ENCODE results near the gene STAMBP.
"Not testable (repeated sequence)": the region's sequence is repeated elsewhere in the genome, so short reads cannot be mapped to it uniquely, and the experiment has no call there.

Gene STAMBP

GRCh38 chr2:73836141-73836943 is 7.6 kb downstream of the STAMBP start:
- DNase-seq (ENCODE audit: low read depth in 1 of 2, low spot score in 1 of 2), result no peak

DNA sequence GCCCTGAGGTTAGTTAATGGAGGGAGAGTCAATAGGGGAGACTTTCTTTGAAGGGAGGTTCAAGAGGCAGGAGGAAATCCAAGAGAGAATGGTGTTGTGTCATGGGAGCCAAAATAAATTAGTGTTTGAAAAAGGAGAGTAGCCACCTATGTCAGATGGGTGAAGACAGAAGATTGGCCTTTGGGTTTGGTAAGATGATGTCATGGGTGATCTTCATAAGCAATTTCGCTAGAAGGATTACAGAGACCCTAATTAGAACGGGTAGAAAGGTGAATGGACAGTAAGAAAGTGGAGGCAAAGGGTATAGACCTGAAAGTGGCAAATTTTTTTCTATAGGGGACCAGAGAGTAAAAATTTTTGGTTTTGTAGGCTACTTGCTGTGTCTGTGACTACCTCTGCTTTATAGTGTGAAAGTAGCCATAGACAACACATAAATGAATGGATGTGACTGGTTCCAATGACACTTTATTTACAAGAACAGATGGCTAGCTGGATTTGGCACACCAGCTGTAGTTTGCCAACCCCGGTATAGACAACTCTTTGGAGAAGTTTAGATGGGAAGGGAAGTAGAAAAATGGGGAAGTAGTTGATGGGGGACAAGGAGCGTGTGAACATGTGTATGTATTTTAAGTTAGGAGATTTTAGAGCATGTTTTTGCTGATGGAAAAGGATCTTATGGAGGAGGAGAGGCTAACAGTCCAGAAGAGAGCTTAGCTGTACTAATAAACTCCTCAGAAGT is 9.3 kb downstream of the STAMBP start:
- no peak for DNase-seq (ENCODE audit: low read depth in 1 of 2, low spot score in 1 of 2)

- DNase-seq (ENCODE audit: low read depth in 1 of 2, low spot score in 1 of 2), result no peak
Measured at GRCh38 chr2:73838889-73839534, 10.3 kb downstream of the STAMBP start.

- no peak for DNase-seq (ENCODE audit: low read depth in 1 of 2, low spot score in 1 of 2)
Measured at GRCh38 chr2:73839653-73840411, 11.1 kb downstream of the STAMBP start.

- no peak for DNase-seq (ENCODE audit: low read depth in 1 of 2, low spot score in 1 of 2)
Measured at GRCh38 chr2:73841912-73842738, 13.4 kb downstream of the STAMBP start.

DNA sequence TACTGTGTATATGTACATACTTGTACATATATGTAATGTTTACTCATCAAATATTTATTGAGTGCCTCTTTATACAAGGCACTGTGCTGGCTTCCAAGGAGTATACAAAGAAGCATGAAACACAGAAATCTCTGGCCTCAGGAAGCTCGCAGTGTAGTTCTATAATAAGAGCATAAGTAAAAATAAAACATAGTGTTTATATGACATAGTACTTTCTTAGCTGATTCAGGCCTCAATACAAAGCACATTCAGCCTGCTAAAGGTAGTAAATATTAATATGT is 13.9 kb downstream of the STAMBP start:
- DNase-seq (ENCODE audit: low read depth in 1 of 2, low spot score in 1 of 2), result no peak

DNA sequence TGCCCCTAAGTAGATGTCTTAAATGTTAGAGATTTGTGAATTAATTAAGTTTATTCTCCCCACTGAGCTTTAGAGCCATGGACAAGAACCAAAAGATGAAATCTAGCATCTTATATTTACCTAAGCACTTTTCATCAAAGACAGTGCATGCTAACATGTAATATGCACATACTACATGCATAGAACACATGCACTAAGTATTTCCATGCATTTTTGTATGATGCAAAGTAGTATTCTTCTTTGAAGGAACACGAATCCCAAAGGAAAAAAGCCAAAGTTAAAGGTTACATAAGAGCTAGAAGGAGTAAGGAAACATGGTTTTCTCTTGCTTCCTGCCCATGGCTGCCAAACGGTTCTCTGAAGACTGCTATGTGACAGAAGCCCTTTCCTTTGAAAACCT is 15.3 kb downstream of the STAMBP start:
- DNase-seq (ENCODE audit: low read depth in 1 of 2, low spot score in 1 of 2), result no peak

GRCh38 chr2:73850009-73850408 is 21.2 kb downstream of the STAMBP start:
- no peak for DNase-seq (ENCODE audit: low read depth in 1 of 2, low spot score in 1 of 2)

- DNase-seq (ENCODE audit: low read depth in 1 of 2, low spot score in 1 of 2), result no peak
Measured at GRCh38 chr2:73851274-73851673, 22.5 kb downstream of the STAMBP start.

- no peak for DNase-seq (ENCODE audit: low read depth in 1 of 2, low spot score in 1 of 2)
Measured at GRCh38 chr2:73852020-73852419, 23.3 kb downstream of the STAMBP start.

DNA sequence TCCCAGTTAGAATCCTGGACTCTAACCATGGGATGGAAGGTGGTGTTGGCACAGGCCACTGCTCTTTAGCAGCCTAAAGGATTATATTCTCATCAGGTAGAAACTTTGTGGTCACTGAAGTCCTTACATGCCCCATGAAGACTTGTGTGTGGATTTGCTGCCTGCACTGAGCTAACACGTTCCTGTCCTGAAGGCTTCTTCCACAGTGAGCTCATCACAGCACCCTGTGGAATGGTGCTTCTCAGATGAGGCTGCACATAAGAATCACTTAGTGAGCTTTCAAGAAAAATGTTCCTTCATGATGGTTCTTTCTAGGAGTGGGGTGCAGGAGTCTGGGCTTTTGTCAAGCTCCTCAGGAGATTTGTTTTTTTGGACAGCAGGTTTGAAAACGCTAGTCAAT is 26.8 kb downstream of the STAMBP start:
- no peak for DNase-seq (ENCODE audit: low read depth in 1 of 2, low spot score in 1 of 2)

GRCh38 chr2:73856214-73856613 is 27.5 kb downstream of the STAMBP start:
- no peak for DNase-seq (ENCODE audit: low read depth in 1 of 2, low spot score in 1 of 2)

DNA sequence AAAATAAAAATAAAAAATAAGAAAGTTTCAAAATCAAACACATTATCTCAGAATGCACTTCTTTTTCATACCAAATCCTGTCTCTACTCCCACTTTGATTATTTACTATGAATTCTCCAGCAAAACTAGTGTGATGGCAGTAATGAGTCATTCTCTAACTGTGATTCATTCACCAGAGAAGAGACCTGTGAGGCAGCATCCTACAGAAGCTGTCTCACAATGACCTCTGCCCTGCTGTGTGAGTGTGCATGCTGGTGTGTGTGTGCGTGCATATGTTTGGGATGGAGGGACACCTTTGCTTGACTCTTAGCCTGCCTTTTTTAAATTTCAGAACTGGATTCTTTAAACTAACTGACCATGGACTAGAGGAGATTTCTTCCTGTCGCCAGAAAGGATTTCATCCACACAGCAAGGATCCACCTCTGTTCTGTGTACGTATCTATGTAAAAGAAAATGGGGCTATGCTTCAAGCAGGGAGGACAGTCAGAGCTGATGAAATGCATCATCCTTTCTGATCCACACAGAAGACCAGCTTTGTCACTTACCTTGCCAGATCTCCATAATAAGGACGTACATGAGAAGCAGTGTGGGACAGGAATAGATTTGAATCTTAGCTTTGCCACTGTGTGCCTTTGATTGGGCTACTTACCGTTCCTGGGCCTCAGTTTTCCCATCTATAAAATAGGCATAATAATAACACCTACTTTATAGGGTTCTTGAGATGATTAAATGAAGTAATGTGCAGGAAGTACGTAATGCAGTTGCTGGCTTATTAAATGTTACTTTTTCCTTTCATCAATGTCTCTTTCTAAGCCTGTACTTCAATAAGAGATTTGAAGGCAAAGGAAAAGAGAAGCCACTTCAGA is 31.2 kb downstream of the STAMBP start:
- DNase-seq (ENCODE audit: low read depth in 1 of 2, low spot score in 1 of 2), result no peak

DNA sequence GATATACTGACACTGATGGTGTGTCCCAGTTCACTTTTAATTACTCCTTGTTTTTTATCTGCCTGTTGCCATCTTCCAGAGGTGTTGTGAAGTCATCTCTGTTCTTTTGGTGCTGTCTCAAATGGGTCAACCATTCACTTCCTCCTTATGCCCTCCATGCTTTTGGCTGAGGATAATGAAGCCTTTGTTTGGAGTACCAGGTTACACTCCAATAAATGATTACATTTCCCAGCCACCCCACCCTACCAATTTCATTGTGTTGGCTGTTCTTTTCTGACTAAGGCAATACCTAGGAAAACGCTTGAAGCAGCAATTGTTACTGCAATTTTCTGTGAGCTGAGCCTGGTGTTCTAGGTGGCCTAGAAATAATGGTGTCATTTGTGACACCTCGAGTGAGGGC is 34.2 kb downstream of the STAMBP start:
- no peak for DNase-seq (ENCODE audit: low read depth in 1 of 2, low spot score in 1 of 2)

- DNase-seq (ENCODE audit: low read depth in 1 of 2, low spot score in 1 of 2), result no peak
Measured at GRCh38 chr2:73868204-73868978, 39.6 kb downstream of the STAMBP start.

- DNase-seq (ENCODE audit: low read depth in 1 of 2, low spot score in 1 of 2), result no peak
Measured at GRCh38 chr2:73870084-73870483, 41.3 kb downstream of the STAMBP start.

- no peak for DNase-seq (ENCODE audit: low read depth in 1 of 2, low spot score in 1 of 2)
Measured at GRCh38 chr2:73877071-73877802, 48.5 kb downstream of the STAMBP start.

GRCh38 chr2:73877984-73878383 is 49.2 kb downstream of the STAMBP start:
- not testable (repeated sequence) for DNase-seq (ENCODE audit: low read depth in 1 of 2, low spot score in 1 of 2)
